Measurements from ENCODE around the gene TRHDE.

DNA sequence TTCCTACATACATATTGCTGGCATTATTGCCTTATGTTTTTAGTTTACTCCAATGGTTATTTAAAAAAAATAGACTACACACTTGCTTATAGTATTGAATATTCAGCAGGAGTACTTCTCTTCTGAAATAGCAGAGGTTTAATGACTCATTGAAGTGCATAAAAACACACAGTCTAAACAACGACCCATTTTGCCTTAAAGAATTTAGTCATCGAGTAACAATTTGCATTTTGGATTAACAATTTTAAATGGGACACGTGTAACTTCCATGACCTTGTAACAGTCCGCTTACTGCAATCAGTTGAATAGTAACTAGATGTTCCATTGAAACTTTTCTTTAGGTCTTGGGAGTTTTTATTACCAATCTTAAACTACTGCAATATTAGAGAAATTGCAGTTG, 9.0 kb downstream of the TRHDE start:
- TF ChIP-seq, protein P1, sequence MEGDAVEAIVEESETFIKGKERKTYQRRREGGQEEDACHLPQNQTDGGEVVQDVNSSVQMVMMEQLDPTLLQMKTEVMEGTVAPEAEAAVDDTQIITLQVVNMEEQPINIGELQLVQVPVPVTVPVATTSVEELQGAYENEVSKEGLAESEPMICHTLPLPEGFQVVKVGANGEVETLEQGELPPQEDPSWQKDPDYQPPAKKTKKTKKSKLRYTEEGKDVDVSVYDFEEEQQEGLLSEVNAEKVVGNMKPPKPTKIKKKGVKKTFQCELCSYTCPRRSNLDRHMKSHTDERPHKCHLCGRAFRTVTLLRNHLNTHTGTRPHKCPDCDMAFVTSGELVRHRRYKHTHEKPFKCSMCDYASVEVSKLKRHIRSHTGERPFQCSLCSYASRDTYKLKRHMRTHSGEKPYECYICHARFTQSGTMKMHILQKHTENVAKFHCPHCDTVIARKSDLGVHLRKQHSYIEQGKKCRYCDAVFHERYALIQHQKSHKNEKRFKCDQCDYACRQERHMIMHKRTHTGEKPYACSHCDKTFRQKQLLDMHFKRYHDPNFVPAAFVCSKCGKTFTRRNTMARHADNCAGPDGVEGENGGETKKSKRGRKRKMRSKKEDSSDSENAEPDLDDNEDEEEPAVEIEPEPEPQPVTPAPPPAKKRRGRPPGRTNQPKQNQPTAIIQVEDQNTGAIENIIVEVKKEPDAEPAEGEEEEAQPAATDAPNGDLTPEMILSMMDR (IDR thresholded peaks at IDR 0.05): no peak
- no peak for TF ChIP-seq POLR2A (IDR thresholded peaks at IDR 0.05)
